Testis (tissue), 2 donors: ENCODE measurements around the gene CD2.

Source experiments
- POLR2A ChIP-seq: fragments of 450-650 bp; IDR thresholded peaks from one replicate; pipeline ENCODE4 v1.6.1; 2017; ENCODE audit warnings: antibody characterized with exemption, mild to moderate bottlenecking, moderate library complexity
- TF ChIP-seq, protein P1 (sequence below), 3 experiments: fragments of 450-650 bp in 2 of 3; fragments of 200-600 bp in 1 of 3; sonication (generic) in 1 of 3; IDR thresholded peaks; one replicate each; pipeline ENCODE4 v1.5.1; 2016 to 2019; ENCODE audit warnings: antibody characterized with exemption in 3 of 3, mild to moderate bottlenecking in 2 of 3, moderate library complexity in 1 of 3

DNA sequence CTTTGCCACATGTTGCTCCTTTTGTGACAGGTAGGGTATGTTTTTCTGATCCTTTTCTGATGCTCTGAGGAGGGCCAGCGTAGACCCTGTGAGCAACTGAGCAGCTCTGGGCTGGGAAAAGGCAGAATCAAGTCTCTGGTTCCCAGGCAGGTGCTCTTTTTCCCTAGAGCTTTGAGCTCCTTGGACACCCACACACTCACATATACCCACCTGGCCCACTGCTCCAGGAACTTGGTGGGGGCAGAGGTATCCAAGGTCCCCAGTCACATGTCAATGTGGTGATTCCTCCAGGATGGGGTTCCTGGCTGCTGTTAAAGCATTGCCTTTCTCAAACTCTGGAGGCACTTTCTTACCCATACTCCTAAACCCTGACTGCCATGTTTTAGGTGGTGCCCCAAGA is 5.4 kb downstream of the CD2 start:
- TF ChIP-seq POLR2A, result no peak
- TF ChIP-seq, protein P1, sequence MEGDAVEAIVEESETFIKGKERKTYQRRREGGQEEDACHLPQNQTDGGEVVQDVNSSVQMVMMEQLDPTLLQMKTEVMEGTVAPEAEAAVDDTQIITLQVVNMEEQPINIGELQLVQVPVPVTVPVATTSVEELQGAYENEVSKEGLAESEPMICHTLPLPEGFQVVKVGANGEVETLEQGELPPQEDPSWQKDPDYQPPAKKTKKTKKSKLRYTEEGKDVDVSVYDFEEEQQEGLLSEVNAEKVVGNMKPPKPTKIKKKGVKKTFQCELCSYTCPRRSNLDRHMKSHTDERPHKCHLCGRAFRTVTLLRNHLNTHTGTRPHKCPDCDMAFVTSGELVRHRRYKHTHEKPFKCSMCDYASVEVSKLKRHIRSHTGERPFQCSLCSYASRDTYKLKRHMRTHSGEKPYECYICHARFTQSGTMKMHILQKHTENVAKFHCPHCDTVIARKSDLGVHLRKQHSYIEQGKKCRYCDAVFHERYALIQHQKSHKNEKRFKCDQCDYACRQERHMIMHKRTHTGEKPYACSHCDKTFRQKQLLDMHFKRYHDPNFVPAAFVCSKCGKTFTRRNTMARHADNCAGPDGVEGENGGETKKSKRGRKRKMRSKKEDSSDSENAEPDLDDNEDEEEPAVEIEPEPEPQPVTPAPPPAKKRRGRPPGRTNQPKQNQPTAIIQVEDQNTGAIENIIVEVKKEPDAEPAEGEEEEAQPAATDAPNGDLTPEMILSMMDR (IDR thresholded peaks at IDR 0.05), result no peak
